ENCODE results near the gene MYLK.

Gene MYLK

GRCh38 chr3:123762805-123763204 is 121.3 kb downstream of the MYLK start:
- in situ Hi-C loops (cut with MboI; ENCODE audit: low pct_unique_long_range_greater_than_20kb, low sequenced_read_pairs, unreplicated experiment) = no loop called here
- no peak for DNase-seq (ENCODE audit: low spot score)
- TF ChIP-seq, protein P1, sequence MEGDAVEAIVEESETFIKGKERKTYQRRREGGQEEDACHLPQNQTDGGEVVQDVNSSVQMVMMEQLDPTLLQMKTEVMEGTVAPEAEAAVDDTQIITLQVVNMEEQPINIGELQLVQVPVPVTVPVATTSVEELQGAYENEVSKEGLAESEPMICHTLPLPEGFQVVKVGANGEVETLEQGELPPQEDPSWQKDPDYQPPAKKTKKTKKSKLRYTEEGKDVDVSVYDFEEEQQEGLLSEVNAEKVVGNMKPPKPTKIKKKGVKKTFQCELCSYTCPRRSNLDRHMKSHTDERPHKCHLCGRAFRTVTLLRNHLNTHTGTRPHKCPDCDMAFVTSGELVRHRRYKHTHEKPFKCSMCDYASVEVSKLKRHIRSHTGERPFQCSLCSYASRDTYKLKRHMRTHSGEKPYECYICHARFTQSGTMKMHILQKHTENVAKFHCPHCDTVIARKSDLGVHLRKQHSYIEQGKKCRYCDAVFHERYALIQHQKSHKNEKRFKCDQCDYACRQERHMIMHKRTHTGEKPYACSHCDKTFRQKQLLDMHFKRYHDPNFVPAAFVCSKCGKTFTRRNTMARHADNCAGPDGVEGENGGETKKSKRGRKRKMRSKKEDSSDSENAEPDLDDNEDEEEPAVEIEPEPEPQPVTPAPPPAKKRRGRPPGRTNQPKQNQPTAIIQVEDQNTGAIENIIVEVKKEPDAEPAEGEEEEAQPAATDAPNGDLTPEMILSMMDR (IDR thresholded peaks at IDR 0.05; ENCODE audit: extremely low read depth, insufficient read depth, missing control alignments) = no peak

DNA sequence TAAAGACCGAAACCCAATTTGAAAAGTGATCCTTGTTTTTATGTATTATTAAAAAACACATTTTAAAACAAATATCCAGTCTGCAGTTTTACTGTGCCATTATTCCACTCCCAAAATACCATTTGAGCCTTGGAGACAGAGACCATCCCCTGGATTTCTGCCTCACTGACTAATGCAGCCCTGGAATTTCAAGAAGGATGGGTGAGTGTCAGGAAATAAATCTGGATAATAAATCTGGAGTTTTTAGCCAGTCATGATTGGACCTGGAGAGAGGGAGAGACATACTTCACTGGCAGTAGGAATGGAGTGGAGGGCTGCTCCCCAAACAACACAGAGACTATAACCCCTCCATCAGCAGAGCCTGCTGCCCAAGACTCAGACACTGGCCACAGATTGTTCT is 123.3 kb downstream of the MYLK start:
- in situ Hi-C loops (cut with MboI; ENCODE audit: low pct_unique_long_range_greater_than_20kb, low sequenced_read_pairs, unreplicated experiment) = no loop called here
- TF ChIP-seq, protein P1 (IDR thresholded peaks at IDR 0.05; ENCODE audit: extremely low read depth, insufficient read depth, missing control alignments) = no peak
- DNase-seq (ENCODE audit: low spot score) = no peak

DNA sequence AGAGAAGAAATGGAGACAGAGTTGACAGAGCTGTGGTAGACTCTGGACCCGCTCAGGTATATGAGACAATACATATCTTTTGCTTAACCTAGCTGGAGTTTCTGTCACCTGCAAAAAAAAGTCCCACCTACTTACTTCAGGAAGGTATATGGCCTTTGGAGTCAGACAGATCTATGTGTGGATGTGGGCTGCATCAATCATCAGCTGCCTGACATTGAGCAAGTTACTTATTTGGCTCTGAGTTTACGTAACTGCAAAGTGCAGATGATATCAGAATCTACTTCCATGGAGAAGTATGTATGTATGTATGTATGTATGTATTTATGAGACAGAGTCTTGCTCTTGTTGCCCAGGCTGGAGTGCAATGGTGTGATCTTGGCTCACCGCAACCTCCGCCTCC is 124.3 kb downstream of the MYLK start:
- TF ChIP-seq, protein P1 (IDR thresholded peaks at IDR 0.05; ENCODE audit: extremely low read depth, insufficient read depth, missing control alignments) = no peak
- no peak for DNase-seq (ENCODE audit: low spot score)
- in situ Hi-C loops (cut with MboI; ENCODE audit: low pct_unique_long_range_greater_than_20kb, low sequenced_read_pairs, unreplicated experiment) = no loop called here

DNA sequence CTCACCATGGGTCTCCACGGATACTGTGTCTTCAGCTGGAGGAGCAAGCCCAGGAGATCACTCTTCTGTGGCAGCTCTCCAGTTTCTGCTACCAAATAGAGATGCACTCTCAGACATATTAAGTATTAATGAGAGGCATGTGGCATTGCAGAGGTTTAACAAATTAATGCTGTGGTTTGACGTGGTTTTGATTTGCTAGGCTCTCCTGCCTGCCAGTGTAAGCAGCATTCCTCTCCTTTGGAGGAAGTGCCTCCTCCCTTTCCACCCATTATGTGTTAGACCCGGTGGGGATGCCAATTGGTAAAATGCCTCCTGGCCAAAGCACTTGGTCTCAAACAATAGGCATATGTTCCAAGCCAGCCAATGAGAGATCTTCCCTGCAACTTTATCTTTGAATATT is 124.8 kb downstream of the MYLK start:
- TF ChIP-seq, protein P1 (IDR thresholded peaks at IDR 0.05; ENCODE audit: extremely low read depth, insufficient read depth, missing control alignments) = no peak
- no peak for DNase-seq (ENCODE audit: low spot score)
- in situ Hi-C loops (cut with MboI; ENCODE audit: low pct_unique_long_range_greater_than_20kb, low sequenced_read_pairs, unreplicated experiment) = no loop called here

DNA sequence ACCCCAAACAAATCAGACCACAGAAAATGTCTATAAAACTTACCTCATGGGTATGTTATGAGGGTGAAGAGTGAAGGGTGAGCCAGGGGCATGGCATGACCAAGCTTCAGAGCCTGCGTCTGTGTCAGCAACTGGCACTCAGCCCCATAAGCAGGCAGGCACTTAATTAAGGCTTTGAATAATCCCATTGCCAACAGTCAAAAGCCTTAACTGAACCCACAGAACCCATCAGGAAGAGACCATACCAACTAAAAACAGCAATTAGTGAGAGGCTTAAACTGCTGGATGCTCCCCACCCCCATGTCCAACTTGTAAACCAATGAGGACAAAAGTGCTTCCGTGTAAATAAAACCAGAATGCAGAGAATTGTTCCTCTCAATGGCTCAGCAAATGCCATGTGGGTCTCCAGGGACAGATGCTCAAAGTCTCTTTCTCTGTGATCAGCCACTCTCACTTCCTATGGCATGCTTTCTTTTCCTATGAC is 126.0 kb downstream of the MYLK start:
- TF ChIP-seq, protein P1 (IDR thresholded peaks at IDR 0.05; ENCODE audit: extremely low read depth, insufficient read depth, missing control alignments) = no peak
- in situ Hi-C loops (cut with MboI; ENCODE audit: low pct_unique_long_range_greater_than_20kb, low sequenced_read_pairs, unreplicated experiment) = no loop called here
- no peak for DNase-seq (ENCODE audit: low spot score)

GRCh38 chr3:123757281-123757940 is 126.7 kb downstream of the MYLK start:
- in situ Hi-C loops (cut with MboI; ENCODE audit: low pct_unique_long_range_greater_than_20kb, low sequenced_read_pairs, unreplicated experiment) = no loop called here
- TF ChIP-seq, protein P1 (IDR thresholded peaks at IDR 0.05; ENCODE audit: extremely low read depth, insufficient read depth, missing control alignments) = no peak
- DNase-seq (ENCODE audit: low spot score) = no peak

Data from GM13977 (cell line).